Pancreas (tissue), 10 donors: ENCODE data around the gene RNASE11. TPM values are rescaled to one million over a fixed set of nuclear protein-coding genes. Genes with fewer than 3 reads are reported as not detected.

Experiments used
- ATAC-seq, 4 donors: fragments of 200-7000 bp; cut with Tn5 transposase; one replicate each; pipeline versions ENCODE4 v1.8.0 to v1.9.1; 2020; ENCODE audit warnings: mild to moderate bottlenecking in 4 of 4, moderate library complexity in 4 of 4
- DNase-seq, 6 donors: peaks; one replicate each; pipeline ENCODE4 v3.0.0-alpha.2; 2020
- FAIRE-seq: peaks from 2 replicates; lab custom pipeline; 2012; peaks lifted over from hg19 to GRCh38; lab: Jason Lieb, UNC
- H3K27ac ChIP-seq, 4 donors: fragments of 200-600 bp; sonication (generic); 1 replicate in 3 of 4; 2 replicates in 1 of 4; pipeline versions ENCODE4 v1.5.0 to v1.8.0; 2020
- H3K27me3 ChIP-seq, 4 donors: fragments of 200-600 bp; one replicate each; pipeline ENCODE4 v1.8.0; 2021
- H3K36me3 ChIP-seq, 3 donors: fragments of 200-600 bp; sonication (generic) in 1 of 3; one replicate each; pipeline versions ENCODE4 v1.5.0 to v1.8.0; 2020 to 2021
- H3K4me1 ChIP-seq, 3 donors: fragments of 200-600 bp; one replicate each; pipeline ENCODE4 v1.8.0; 2021
- H3K4me3 ChIP-seq, 4 donors: fragments of 200-600 bp; sonication (generic) in 2 of 4; one replicate each; pipeline versions ENCODE4 v1.5.0 to v1.8.0; 2020 to 2021
- H3K9me3 ChIP-seq, 4 donors: fragments of 200-600 bp; one replicate each; pipeline ENCODE4 v1.8.0; 2021
- CTCF ChIP-seq, 4 donors: fragments of 200-600 bp; sonication (generic) in 3 of 4; IDR thresholded peaks; one replicate each; pipeline versions ENCODE4 v1.5.0 to v1.8.0; 2021; ENCODE audit warnings: antibody characterized with exemption in 4 of 4
- WGBS, 2 donors: extraction: QIAGEN DNeasy Blood & Tissue Kit; methylation state at CpG; one replicate each; pipeline ENCODE4 v1.1.7; 2013; 5-methylcytosine and 5-hydroxymethylcytosine counted together
- intact Hi-C, 3 donors: fragments of 100-400 bp; cut with DNase I; formaldehyde crosslinking; loops; one replicate each; pipeline versions ENCODE4 v1.11.1 to v1.14.2; 2022
- polyA plus RNA-seq, 2 donors: library from polyadenylated mRNA; stranded (reverse); fragments of 200-250 nt; gene quantifications; one replicate each; pipeline ENCODE4 v1.2.3, GENCODE V29; 2013
- total RNA-seq, 6 donors: library from RNA; stranded (reverse); fragmentation: NEBNext Ultra II Directional in 4 of 6; extraction: Animal tissue kit (Norgen Biotek cat#: 25700) in 4 of 6; gene quantifications; one replicate each; pipeline versions ENCODE4 v1.2.1 to v1.2.4, GENCODE V29; 2021 to 2023
- donor health status: healthy with polysubstance abuse.
- donor health status: DM: no; HTN: no; CAD: no; lungs with moderate emphysema.
- donor health status: DM: no; HTN: no; CAD: no.
- donor health status: control.
- donor health status: control.
- donor health status: Bipolar disorder and iron deficiency.
- donor health status: DM: yes; HTN: yes; CAD: no.
- donor health status: DM: no; HTN: no; CAD: no.
- donor health status: DM: no; HTN: no; CAD: no.
- donor health status: DM: yes; HTN: yes; CAD: no.

The RNASE11 gene
- not detected for total RNA-seq
- polyA plus RNA-seq, result not detected

DNA sequence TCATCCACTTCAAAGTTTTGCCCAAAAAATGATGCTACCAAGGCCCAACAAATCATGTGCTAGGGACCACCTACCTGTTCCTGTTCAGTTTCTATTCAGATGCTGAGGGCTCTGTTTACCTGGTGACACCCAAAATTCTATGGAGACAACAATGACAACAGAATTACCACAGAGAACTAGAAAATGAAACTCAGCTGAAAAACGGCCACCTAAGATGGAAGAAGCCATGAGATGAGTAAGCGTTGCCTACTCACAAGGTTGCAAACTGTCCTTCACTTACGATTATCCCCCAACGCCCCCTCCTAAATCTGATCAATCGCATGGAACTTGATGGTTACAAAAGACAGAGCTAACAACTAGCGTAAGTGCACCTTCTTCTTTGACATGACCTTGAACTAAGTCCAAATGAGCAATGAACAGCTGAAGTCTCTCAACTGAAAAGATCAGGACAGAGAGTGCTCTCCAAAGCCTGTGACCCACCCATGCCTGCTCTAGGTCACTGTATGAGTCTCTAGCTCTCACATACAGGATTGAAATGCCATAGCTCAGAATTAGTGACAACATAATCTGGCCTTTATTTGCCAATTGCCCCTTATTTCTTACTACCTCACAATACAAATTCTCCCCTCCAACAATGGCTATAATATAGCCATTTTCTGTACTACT lies at the start of gene RNASE11:
Gene RNASE11, minus strand, starts transcription at position 513 of the 666 bp plus-strand sequence.
- no peak for ATAC-seq
- TF ChIP-seq CTCF (IDR thresholded peaks at IDR 0.05), result no peak
- no peak for FAIRE-seq
- no peak for DNase-seq
- intact Hi-C loops, result no loop called here
- Histone ChIP-seq H3K4me3 (no peak within 1 kb of the TSS), H3K36me3 (no peaks in the 10 kb centered on the region), H3K27ac (no peak within 1 kb of the TSS), H3K4me1 (no peaks in the 10 kb centered on the region), H3K9me3 (no peaks in the 10 kb centered on the region), H3K27me3 (peaks cover 0 to 12% (median 0%) of the 10 kb centered on the region in 4 donors)
- WGBS, 2 donors, result 45 to 60% methylated on average over 6 of the region's 6 CpGs

- intact Hi-C loops, result no loop called here
- H3K4me1 ChIP-seq, result peaks cover 5 to 13% (median 11%) of the 10 kb centered on the region in 3 donors
- DNase-seq (peak in 3 of 6 donors; percentile 21 to 76 (median 42)), FAIRE-seq (no peak), ATAC-seq (peak; percentile 69 to 79 (median 74))
- no peaks in the 10 kb centered on the region for H3K9me3 ChIP-seq
- no peaks in the 10 kb centered on the region for H3K36me3 ChIP-seq
- no peaks in the 10 kb centered on the region for H3K27me3 ChIP-seq
- TF ChIP-seq CTCF (IDR thresholded peaks at IDR 0.05), result no peak
- WGBS, 2 donors, result 6% methylated on average over 45 of the region's 45 CpGs
- peak overlapping the region in 2 of 4 donors; percentile 12 to 34 for H3K4me3 ChIP-seq
- H3K27ac ChIP-seq, result no peak overlapping the region
These were observed 45.3 kb upstream of the RNASE11 start for GRCh38 chr14:20632831-20633691.

- WGBS, 2 donors, result 3% methylated on average over 19 of the region's 19 CpGs
- Histone ChIP-seq H3K27me3 (no peaks in the 10 kb centered on the region), H3K4me3 (peak overlapping the region in 2 of 4 donors; percentile 12 to 34), H3K4me1 (peaks cover 5 to 13% (median 11%) of the 10 kb centered on the region in 3 donors), H3K36me3 (no peaks in the 10 kb centered on the region), H3K9me3 (no peaks in the 10 kb centered on the region), H3K27ac (no peak overlapping the region)
- intact Hi-C loops, result no loop called here
- no peak for TF ChIP-seq CTCF (IDR thresholded peaks at IDR 0.05)
- FAIRE-seq, result no peak
- peak in 3 of 4 donors; percentile 2 to 4 (median 3) for ATAC-seq
- DNase-seq, result no peak
These were observed 44.6 kb upstream of the RNASE11 start for GRCh38 chr14:20632448-20632830.

DNA sequence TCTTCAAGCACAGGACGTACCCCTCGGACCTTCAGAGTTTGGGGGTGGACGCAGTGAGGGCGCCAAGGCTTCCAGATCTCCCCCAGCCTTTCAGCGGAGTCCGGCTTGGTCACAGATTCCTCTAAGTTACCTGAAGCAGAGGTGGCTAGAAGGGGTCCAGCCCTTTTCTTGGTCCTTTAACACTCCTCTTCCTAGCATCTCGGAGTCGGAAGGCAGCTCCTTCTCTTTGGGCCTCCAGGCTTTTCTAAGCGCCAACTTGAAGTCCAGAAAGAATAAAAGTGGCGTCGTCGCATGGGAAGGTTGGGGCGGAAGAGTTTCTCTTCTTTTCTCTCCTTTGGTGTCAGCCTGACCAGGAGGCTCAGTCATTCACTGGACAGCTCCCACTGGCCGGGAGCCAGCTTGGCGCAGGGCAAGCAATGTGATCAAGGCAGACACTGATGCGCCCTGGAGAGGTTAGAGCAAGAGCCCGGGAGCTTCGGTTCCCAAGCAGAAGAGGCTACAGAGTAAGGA lies 44.1 kb upstream of the RNASE11 start:
- no peak for TF ChIP-seq CTCF (IDR thresholded peaks at IDR 0.05)
- Histone ChIP-seq H3K4me3 (peak overlapping the region in 2 of 4 donors; percentile 12 to 34), H3K9me3 (no peaks in the 10 kb centered on the region), H3K36me3 (no peaks in the 10 kb centered on the region), H3K27ac (no peak overlapping the region), H3K4me1 (peaks cover 5 to 13% (median 11%) of the 10 kb centered on the region in 3 donors), H3K27me3 (no peaks in the 10 kb centered on the region)
- whole genome bisulfite sequencing, 2 donors, result 2% methylated on average over 18 of the region's 18 CpGs
- FAIRE-seq, result no peak
- peak; percentile 42 to 88 (median 74) for DNase-seq
- ATAC-seq, result peak; percentile 55 to 81 (median 73)
- intact Hi-C loops, result no loop called here
